ENCODE measurements around the gene JPH3. TPM values are rescaled to one million over a fixed set of nuclear protein-coding genes. Genes with fewer than 3 reads are reported as not detected.

The JPH3 gene
- total RNA-seq, 1 experiment from 2014 or later, result 32.7 TPM

GRCh38 chr16:87731607-87732006 lies 129.3 kb downstream of the JPH3 start:
- H3K79me2 ChIP-seq (ENCODE audit: insufficient read depth, low read length), result no peaks in the 10 kb centered on the region
- H3K4me3 Mint-ChIP-seq, result no peak overlapping the region
- no peak overlapping the region for H2AK5ac ChIP-seq (ENCODE audit: insufficient read length, low read length)

More at GRCh38 chr16:87731607-87732006, 129.3 kb downstream of the JPH3 start:
- no peaks in the 10 kb centered on the region for H3K27me3 Mint-ChIP-seq (ENCODE audit: low read depth)
- Histone ChIP-seq H3K9me3 (ENCODE audit: control insufficient read depth, low read depth, low read length) (no peaks in the 10 kb centered on the region), H2BK15ac (ENCODE audit: low read depth, low read length) (no peak overlapping the region), H2AFZ (ENCODE audit: low read length) (no peak overlapping the region), H3K79me1 (ENCODE audit: insufficient read depth, low read depth, low read length, poor library complexity, severe bottlenecking) (no peaks in the 10 kb centered on the region), H2BK120ac (ENCODE audit: low read depth, low read length, poor library complexity, severe bottlenecking) (no peak overlapping the region), H3K18ac (ENCODE audit: insufficient read length, low read depth, low read length) (no peak overlapping the region), H3K9ac (ENCODE audit: extremely low read depth, insufficient read length, low read length) (no peak overlapping the region), H4K5ac (ENCODE audit: insufficient read length, low read depth, low read length) (no peak overlapping the region), H3K23ac (ENCODE audit: insufficient read length, low read depth, low read length) (no peak overlapping the region), H2BK12ac (ENCODE audit: insufficient read length, low read depth, low read length) (no peak overlapping the region), H3K14ac (ENCODE audit: insufficient read depth, low read length) (no peak overlapping the region), H3K27me3 (ENCODE audit: insufficient read depth, low read length) (no peaks in the 10 kb centered on the region), H4K91ac (ENCODE audit: insufficient read length, low read depth, low read length) (no peak overlapping the region), H3K4me1 (ENCODE audit: insufficient read depth, low read length) (no peaks in the 10 kb centered on the region), H3K4me2 (ENCODE audit: insufficient read depth, insufficient read length, low read length) (no peak overlapping the region), H4K20me1 (ENCODE audit: control insufficient read depth, insufficient read depth, insufficient read length) (no peaks in the 10 kb centered on the region), H3K4ac (ENCODE audit: low read depth, low read length) (no peak overlapping the region), H3T11ph (ENCODE audit: low read length) (no peak overlapping the region), H2BK20ac (ENCODE audit: low read depth, low read length, poor library complexity, severe bottlenecking) (no peak overlapping the region), H4K8ac (replicated peaks; ENCODE audit: insufficient read length, low read depth, low read length) (no peak overlapping the region), H3K56ac (ENCODE audit: insufficient read length, low read depth, low read length) (no peak overlapping the region), H2BK5ac (ENCODE audit: insufficient read length, low read length) (no peak overlapping the region), H3K27ac (ENCODE audit: insufficient read length, low read depth, low read length) (no peak overlapping the region), H3K23me2 (ENCODE audit: insufficient read length, low read depth, low read length, poor library complexity, severe bottlenecking) (no peaks in the 10 kb centered on the region)
- peak overlapping the region in 1 of 3 experiments; percentile 62; a peak in 2 of 7 replicates for H3K27ac Mint-ChIP-seq
- no CpG with 5 or more reads among the region's 13 CpGs for WGBS (ENCODE audit: extremely low coverage, insufficient read length, low lambda C conversion rate)
- peaks cover 8 to 10% of the 10 kb centered on the region in 2 experiments for H3K4me1 Mint-ChIP-seq
- TF ChIP-seq CTCF (conservative IDR thresholded peaks at IDR 0.05), result no peak
- H3K9me3 Mint-ChIP-seq, result no peaks in the 10 kb centered on the region
- H3K36me3 Mint-ChIP-seq (ENCODE audit: insufficient read depth in 1 of 3, low read depth in 3 of 3), result peaks cover 29 to 72% (median 56%) of the 10 kb centered on the region in 3 experiments
- DNase-seq, result no peak

Data from H9 (cell line).